ENCODE results near the gene DUSP19. TPM values are rescaled to one million over a fixed set of nuclear protein-coding genes. Genes with fewer than 3 reads are reported as not detected.
A peak's percentile ranks its signal among the peaks of the same experiment; 100 is the strongest.

DUSP19 gene, protein sequence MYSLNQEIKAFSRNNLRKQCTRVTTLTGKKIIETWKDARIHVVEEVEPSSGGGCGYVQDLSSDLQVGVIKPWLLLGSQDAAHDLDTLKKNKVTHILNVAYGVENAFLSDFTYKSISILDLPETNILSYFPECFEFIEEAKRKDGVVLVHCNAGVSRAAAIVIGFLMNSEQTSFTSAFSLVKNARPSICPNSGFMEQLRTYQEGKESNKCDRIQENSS
- 1 to 10 TPM in 3 of 4 donors, not detected in 1; 1.6 to 2.7 (median 1.8) TPM for total RNA-seq

DNA sequence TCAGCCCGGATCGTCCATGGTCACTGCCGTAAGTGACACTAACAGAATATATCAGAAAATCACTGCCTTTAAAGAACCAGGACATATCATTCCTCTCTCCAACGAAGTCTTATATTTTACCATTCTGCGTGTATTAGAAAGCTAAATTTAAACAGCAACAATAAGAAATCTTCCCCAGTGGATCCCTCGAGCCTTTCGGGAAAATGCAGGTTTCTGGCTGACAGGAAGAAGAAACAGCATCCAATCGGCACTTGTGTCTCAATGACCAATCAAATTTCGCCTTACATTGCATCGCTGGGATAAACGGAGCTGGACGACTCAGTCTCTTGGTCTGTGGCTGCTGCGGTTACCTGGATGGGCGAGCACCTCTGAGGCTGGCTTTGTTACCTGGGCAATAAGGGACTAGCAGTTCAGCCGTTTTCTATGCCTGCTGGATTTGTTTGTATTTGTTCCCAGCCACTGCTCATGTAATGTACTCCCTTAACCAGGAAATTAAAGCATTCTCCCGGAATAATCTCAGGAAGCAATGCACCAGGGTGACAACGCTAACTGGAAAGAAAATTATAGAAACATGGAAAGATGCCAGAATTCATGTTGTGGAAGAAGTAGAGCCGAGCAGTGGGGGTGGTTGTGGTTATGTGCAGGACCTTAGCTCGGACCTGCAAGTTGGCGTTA lies at the start of gene DUSP19:
Gene DUSP19 (plus strand): TSS at position 284 of the 675 bp plus-strand sequence. CDS start 187 bp downstream, at position 471.
- Histone ChIP-seq H3K36me3 (no peaks in the 10 kb centered on the region), H3K4me3 (peak within 1 kb of the TSS; percentile 23 to 71 (median 50)), H3K27me3 (no peaks in the 10 kb centered on the region), H3K4me1 (peaks cover 0 to 13% (median 9%) of the 10 kb centered on the region in 4 donors), H3K9me3 (no peaks in the 10 kb centered on the region), H3K27ac (peak within 1 kb of the TSS; percentile 85 to 89 (median 89))
- TF ChIP-seq POLR2AphosphoS5 (IDR thresholded peaks at IDR 0.05) (peak; percentile 87 to 90 (median 87)), POLR2A (IDR thresholded peaks at IDR 0.05) (peak; percentile 56), CTCF (IDR thresholded peaks at IDR 0.05) (no peak)
- in situ Hi-C loops (cut with MboI; ENCODE audit: low pct_ligation_motif_present in 1 of 4, low pct_unique_long_range_greater_than_20kb in 1 of 4, low sequenced_read_pairs in 3 of 4): no loop called here
- DNase-seq: peak; percentile 96
- WGBS, 2 donors (ENCODE audit: low coverage in 1 of 2): 1% methylated on average over 13 to 20 of the region's 20 CpGs
- intact Hi-C loops (cut with DNase I; ENCODE audit: low total_unique reads): no loop called here

DNA sequence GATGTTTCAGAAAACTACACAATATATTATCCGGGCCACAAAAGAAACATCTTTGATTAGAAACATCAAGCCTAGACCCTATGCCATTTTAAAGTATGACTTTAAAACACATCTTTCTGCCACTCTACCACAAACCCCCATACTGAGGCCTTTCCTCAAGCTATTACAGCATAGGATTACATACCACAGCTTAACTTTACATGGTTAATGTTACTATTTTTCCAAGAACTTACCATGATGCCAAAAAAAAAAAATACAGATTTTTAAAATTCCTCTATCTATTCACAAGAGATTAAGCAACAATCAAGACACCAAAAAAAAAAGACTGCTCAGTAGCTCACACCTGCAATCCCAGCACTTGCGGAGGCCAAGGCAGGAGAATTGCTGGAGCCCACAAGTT lies 49.3 kb upstream of the DUSP19 start:
- no peak for TF ChIP-seq POLR2A (IDR thresholded peaks at IDR 0.05)
- no peak for TF ChIP-seq EP300 (IDR thresholded peaks at IDR 0.05; ENCODE audit: low read depth)
- TF ChIP-seq CTCF (IDR thresholded peaks at IDR 0.05): no peak
- TF ChIP-seq POLR2AphosphoS5 (IDR thresholded peaks at IDR 0.05): no peak
- WGBS, 2 donors (ENCODE audit: low coverage in 1 of 2): 89 to 94% methylated on average over 1 to 2 of the region's 2 CpGs
- in situ Hi-C loops (cut with MboI; ENCODE audit: low pct_ligation_motif_present in 1 of 4, low pct_unique_long_range_greater_than_20kb in 1 of 4, low sequenced_read_pairs in 3 of 4): no loop called here
- Histone ChIP-seq H3K4me1 (peaks cover 9 to 67% (median 31%) of the 10 kb centered on the region in 4 donors), H3K36me3 (no peaks in the 10 kb centered on the region), H3K9me3 (no peaks in the 10 kb centered on the region), H3K27ac (no peak overlapping the region), H3K27me3 (no peaks in the 10 kb centered on the region), H3K4me3 (no peak overlapping the region)
- DNase-seq: no peak
- intact Hi-C loops (cut with DNase I; ENCODE audit: low total_unique reads): no loop called here

- no peak overlapping the region for H3K27ac ChIP-seq
- H3K4me3 ChIP-seq: no peak overlapping the region
- in situ Hi-C loops (cut with MboI; ENCODE audit: low pct_ligation_motif_present in 1 of 4, low pct_unique_long_range_greater_than_20kb in 1 of 4, low sequenced_read_pairs in 3 of 4) (no loop called here), intact Hi-C loops (cut with DNase I; ENCODE audit: low total_unique reads) (no loop called here)
- TF ChIP-seq POLR2AphosphoS5 (IDR thresholded peaks at IDR 0.05) (no peak), EP300 (IDR thresholded peaks at IDR 0.05; ENCODE audit: low read depth) (no peak), POLR2A (IDR thresholded peaks at IDR 0.05) (no peak), CTCF (IDR thresholded peaks at IDR 0.05) (no peak)
- peaks cover 22 to 69% (median 39%) of the 10 kb centered on the region in 4 donors for H3K4me1 ChIP-seq
- DNase-seq: no peak
- H3K9me3 ChIP-seq: no peaks in the 10 kb centered on the region
- no peaks in the 10 kb centered on the region for H3K36me3 ChIP-seq
- 84 to 90% methylated on average over 3 to 4 of the region's 4 CpGs for WGBS, 2 donors (ENCODE audit: low coverage in 1 of 2)
- peaks cover 2% of the 10 kb centered on the region for H3K27me3 ChIP-seq
Observed at GRCh38 chr2:183031911-183032794, 46.4 kb upstream of the DUSP19 start.

DNA sequence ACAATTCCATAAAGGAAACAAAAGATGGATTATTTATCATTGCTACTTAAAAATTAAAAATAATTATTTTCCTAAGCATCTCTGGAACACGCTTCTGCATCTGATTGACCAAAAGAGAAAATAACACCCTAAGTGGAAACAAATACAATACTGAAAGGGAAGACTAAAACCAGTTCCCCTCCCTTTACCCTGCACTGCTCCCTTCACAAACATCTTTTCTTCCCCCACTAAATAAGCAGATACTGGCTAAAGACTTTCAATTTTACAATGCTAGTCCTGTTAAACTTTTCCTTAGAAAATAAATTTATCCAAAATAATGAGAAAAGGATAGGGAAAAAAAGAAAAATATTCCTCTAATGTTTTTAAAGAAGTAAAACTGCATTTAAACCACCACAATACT lies 44.6 kb upstream of the DUSP19 start:
- in situ Hi-C loops (cut with MboI; ENCODE audit: low pct_ligation_motif_present in 1 of 4, low pct_unique_long_range_greater_than_20kb in 1 of 4, low sequenced_read_pairs in 3 of 4) (no loop called here), intact Hi-C loops (cut with DNase I; ENCODE audit: low total_unique reads) (no loop called here)
- H3K9me3 ChIP-seq: no peaks in the 10 kb centered on the region
- no peak for DNase-seq
- H3K27ac ChIP-seq: peak overlapping the region in 1 of 4 donors; percentile 13
- no peaks in the 10 kb centered on the region for H3K36me3 ChIP-seq
- peaks cover 22 to 71% (median 38%) of the 10 kb centered on the region in 4 donors for H3K4me1 ChIP-seq
- WGBS, 2 donors (ENCODE audit: low coverage in 1 of 2): 59 to 63% methylated on average over 1 of the region's 1 CpG
- peaks cover 7% of the 10 kb centered on the region for H3K27me3 ChIP-seq
- no peak overlapping the region for H3K4me3 ChIP-seq
- TF ChIP-seq POLR2AphosphoS5 (IDR thresholded peaks at IDR 0.05) (no peak), POLR2A (IDR thresholded peaks at IDR 0.05) (no peak), CTCF (IDR thresholded peaks at IDR 0.05) (no peak), EP300 (IDR thresholded peaks at IDR 0.05; ENCODE audit: low read depth) (no peak)
